HG03521 (cell line): ENCODE results near the gene ST8SIA4.
"Not testable (repeated sequence)": the region's sequence is repeated elsewhere in the genome, so short reads cannot be mapped to it uniquely, and the experiment has no call there.

Source experiments
- ATAC-seq: cut with Tn5 transposase; IDR thresholded peaks from one replicate; pipeline ENCODE4 v1.9.1; 2021; ENCODE audit warnings: mild to moderate bottlenecking, moderate library complexity; ENCODE audit not compliant: unreplicated experiment

ST8SIA4 gene

DNA sequence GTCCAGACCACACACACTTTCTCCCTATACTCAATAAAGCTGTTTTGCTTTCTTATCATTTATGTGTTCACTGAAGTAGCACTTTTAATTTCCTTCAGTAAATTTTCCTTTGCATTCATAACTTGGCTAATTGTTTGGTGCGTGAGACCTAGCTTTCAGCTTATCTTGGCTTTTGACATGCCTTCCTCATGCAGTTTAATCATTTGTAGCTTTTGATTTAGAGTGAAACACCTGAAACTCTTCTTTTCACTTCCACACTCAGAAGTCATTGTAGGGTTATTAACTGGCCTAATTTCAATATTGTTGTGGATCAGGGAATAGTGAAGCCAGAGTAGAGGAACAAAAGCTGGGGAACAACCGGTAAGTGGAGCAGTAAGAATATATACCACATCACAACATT, 114.7 kb downstream of the ST8SIA4 start:
- ATAC-seq = no peak

DNA sequence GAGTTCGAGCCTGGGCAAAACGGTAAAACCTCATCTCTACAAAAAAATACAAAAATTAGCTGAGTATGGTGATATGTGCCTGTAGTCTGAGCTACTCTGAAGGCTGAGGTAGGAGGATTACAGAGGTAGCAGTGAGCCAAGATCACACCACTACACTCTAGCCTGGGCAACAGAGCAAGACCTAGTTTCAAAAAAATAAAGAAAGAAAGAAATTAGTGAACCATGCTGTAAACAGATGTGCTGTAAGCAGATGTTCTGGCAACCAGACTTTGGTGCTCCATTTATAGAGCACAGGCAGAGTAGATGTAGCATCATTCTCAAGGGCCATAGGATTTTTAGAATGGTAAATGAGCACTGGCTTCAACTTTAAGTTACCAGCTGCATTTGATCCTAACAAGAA, 115.4 kb downstream of the ST8SIA4 start:
- peak; percentile 66 for ATAC-seq

DNA sequence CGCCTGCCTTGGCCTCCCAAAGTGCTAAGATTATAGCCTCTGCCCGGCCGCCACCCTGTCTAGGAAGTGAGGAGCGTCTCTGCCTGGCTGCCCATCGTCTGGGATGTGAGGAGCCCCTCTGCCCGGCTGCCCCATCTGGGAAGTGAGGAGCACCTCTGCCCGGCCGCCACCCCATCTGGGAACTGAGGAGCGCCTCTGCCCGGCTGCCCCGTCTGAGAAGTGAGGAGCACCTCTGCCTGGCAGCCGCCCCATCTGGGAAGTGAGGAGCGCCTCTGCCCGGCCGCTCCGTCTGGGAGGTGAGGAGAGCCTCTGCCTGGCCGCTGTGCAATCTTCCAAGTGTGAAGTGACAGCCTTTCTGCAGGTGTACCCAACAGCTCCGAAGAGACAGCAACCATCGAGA, 117.5 kb downstream of the ST8SIA4 start:
- not testable (repeated sequence) for ATAC-seq

DNA sequence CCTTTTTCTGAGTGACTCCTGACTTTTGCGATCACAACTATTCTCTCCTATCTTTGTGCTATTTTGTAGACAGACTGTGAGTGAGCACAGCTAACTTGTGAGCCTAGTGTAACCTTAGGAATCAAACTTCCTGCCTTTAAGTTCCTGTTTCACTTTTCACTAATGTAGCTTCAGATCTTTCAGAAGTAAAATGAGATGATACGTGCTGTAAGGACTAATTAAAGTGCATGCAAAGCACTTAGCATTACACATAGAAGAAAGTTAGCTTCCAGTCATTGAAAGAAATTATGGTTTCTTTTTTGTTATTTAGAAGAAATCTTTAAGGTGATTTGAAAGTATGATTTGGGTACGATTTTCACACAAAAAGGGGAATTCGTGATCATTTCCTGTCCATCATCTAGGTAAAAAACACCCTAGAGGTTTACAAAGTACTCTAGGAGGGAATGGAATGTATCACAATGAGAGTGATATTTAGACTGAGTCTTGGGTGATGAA, 122.7 kb downstream of the ST8SIA4 start:
- peak; percentile 68 for ATAC-seq

DNA sequence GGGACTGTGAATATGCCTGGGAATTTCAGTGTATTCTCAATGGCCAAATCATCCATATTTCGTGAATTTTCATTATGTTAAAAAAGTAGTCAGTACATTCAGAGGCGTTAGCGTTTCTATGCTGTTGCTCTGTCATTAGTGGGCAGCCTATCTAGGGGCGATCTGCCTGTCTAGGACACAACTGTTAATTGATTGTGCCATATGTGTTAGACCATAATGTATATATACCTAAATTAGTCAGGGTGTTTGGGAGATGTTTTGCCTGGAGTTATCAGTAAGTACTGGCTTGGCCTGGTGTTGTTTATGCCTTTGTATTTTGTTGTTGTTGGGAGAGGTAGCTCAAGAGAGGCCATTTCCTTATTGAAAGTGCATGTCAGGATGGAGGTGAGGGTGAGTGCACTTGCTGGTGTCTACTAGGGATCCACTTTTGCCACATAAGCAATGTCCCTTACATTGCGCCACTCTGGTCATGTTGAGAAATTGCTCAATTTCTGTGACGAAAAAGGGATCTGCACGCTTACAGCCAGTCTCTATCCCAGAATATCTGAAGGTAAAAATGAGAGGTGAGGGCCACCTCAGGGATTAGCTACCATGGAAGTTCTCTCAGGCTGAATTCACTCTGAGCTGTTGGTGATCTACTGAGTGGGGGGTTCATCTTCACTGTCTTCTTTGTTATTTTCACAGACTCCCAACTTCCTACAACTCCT, 123.3 kb downstream of the ST8SIA4 start:
- ATAC-seq = peak; percentile 27

DNA sequence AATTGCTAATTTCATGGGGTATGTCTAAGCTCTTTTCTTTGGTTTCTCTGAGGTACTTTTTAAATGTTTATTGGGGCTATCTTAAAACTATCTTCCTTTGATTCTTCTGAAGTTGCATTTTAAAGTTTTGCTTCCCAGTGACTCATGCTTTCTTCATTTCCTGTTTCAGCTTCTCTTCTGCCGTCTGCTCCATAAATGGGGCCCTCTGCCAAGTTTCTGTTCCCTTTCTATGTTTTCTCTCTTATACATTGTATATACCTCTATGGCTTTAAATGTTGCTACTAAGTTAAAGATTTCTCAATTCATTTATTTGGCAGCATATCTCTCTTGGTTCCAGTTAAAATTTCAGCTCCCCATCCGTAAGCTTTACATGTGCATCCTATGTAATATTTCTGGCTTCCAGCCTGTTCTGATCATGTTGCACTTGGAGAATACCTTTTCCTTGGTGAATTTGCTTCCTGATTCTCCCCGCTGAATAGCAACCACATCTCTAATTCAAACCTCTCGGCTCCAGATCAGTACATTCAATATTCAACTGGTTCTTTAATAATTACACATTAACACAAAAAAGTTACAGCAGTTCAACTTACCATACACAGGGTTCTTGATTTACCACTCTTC, 125.3 kb downstream of the ST8SIA4 start:
- peak; percentile 65 for ATAC-seq

DNA sequence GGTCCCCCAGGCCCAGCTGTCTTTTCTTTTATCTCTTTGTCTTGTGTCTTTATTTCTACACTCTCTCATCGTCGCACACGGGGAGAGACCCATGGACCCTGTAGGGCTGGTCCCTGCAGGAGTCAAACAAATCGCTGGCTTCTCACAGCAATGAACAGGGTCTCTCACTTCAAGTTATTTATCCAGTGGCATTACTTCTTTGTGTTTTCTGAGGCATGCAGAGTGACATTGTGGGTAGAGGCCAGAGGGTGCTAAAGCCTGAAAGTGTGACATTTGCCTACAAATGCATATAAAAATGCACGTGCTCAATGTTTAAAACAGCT, 127.6 kb downstream of the ST8SIA4 start:
- ATAC-seq = no peak

DNA sequence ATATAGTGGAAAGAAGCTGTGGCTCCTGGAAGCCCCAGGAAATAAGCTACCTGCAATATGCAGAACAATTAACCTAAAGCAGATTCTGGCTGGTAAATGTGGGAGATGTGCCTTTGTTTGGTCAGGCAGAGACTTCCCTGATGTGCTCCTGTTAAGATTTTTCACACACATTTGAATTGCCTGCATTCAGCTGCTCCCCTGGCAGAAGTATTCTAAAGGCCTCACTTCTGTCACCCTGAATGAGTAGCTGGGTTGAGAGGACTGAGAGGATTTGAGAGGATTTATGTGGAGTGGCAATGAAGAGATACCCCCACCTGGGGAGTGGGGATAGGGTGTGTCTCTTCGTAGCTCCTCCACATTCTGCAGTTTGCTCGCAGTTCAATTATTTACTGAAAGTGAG, 130.5 kb downstream of the ST8SIA4 start:
- no peak for ATAC-seq

DNA sequence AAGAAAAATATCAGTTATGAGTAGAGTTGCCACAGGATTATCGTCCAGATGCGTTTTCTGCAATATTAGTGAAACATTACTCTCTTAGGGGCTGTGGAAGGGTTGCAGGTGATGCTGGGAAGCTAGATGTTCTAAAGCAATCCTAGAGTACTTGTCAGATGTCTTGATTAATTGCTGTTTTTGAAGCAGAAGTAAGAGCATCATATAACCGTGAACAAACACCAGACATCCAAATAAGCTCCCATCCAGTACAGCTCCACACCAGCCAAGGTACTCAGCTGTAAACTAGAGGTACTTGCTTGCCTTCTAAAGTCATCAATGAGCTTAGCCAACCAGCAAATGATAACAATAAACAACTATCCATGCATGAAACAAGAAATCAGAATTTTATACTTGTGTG, 131.1 kb downstream of the ST8SIA4 start:
- ATAC-seq = no peak

DNA sequence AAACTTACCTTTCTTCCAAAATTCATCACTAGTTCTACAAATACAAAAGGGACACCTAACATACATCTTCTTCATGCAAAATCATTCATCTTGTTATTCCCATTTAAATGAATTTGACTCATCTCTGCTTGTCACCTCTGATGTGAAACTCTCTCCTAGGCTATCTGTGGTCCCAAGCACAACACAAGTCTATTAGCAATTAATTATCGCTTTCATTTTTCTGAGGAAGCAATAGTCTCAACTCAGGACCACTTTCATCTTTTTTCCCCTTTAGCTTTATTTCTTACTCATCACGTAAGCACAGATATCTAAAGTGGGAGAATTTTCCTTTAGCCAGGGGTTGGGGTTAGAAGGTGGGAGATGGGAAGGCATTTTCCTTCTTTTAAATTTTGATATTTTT, 131.9 kb downstream of the ST8SIA4 start:
- ATAC-seq = no peak

DNA sequence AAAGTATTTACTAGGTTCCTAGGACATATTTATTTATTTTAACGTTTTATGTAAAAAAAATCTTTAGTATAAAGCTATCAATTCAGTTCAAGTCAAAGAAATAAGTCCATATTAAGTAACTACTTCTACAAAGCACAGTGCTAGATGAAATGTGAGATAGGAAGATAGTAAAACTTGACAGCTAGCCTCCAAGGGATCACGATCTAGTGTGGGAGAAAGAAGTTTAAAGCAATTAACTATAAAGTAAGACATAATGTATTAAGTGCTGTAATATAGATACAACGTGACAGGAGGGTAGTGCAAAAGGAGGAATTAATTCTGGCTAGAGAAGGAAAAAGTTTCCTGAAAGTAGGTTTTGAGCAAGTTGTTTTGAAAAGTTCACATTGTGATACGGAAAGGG, 134.9 kb downstream of the ST8SIA4 start:
- ATAC-seq = no peak

DNA sequence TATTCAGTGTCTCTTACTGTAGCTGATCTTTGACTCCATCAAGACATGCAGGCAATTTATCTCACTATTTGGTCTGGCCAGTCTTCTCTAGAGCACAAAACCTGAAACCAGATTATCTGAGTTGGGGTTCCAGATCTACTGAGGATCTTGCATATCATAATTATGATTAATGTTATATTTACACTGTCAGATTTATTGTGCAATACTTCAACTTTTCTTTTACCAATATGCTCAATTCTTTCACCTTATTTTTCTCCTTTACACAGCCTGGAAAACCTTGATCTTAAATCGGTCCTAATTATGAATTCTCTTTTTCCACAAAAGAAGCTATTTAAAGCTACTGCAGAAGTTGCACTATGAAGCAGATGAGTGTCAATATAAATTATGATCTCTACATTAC, 140.1 kb downstream of the ST8SIA4 start:
- ATAC-seq = no peak

DNA sequence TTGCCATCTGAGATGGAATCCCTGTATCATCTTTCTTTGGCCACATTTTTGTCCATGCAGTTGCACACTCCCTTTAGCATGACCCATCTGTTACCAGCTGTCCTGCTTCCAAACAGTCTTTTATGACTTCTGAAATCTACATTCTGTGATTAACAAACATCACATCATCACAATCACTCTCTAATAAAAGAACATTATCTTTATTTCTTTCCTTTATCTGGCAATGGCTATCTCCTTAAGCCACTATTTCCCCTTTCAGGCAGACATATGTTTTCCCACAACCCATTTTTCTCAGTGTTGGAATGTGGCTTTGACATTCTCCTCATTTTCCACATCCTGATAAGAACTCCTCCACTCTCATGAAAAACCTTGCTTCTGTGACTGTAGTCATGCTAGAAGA, 141.0 kb downstream of the ST8SIA4 start:
- no peak for ATAC-seq

DNA sequence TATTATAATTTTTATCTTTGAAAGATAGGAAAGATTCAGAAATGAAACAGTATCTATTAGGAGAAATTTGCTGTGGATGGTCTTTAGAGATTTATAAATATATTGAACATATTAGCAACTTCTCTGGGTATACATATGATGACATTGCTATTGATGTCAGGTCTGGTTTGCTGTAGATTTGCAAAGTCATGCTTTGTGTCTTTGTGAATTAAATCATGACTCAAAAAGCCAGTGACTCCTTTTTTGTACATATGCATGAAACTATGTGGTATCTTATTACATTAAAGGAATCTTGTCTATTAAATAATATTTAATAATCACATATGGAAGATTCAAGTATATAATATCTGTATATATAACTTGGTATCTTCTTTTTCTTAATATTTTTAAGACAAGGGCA, 141.9 kb downstream of the ST8SIA4 start:
- ATAC-seq = no peak

DNA sequence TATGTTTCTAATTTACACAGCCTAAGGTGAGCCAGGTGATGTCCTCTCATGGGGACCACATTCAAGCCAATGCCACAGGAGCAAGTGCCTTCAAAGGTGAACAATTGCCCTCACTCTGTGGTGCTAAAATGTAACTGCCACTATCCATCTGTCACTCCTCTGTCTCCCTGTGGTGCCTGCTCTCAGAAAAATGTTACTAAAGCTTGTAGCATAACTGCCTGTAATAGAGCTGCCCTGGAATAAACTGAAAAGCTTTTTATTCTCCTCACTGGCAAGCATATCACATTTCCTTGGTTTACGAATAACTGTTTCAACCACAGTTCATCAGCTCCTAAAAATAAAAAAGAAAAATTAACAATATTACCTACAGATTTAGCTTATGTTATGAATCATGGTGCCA, 142.4 kb downstream of the ST8SIA4 start:
- no peak for ATAC-seq

DNA sequence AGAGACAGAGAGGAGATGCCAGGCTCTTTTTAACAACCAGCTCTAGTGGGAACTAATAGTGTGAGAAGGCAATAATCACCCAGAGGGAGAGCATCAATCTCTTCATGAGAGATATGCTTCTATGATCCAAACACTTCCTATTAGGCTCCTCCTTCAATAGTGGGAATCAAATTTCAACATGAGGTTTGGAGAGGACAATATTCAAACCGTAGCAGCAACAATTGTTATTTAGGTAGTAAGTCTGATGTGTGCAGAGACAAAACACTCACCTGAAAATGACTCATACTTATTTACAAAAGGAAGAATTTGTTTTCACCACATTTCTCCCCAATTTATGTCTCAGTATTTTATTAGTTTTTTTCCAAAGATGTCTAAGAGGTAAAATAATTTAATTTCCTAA, 144.3 kb downstream of the ST8SIA4 start:
- ATAC-seq = no peak

DNA sequence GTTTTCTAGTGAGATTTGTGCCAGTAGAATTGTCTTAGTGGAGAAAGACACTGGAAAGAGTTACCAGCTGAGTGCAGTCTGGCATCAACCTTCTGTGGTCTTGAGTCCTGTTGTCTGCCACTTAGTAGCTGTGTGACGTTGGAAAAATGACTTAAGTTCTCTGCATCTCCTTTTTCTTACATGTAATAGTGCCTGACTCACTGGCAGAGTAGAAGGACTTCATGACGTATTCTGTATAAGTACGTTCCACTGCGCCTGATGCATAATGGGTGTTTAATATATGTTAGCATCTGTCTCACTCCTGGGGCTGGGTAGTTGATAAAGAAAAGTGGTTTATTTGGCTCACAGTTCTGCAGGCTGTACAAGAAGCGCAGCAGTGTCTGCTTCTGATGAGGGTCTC, 144.8 kb downstream of the ST8SIA4 start:
- no peak for ATAC-seq

DNA sequence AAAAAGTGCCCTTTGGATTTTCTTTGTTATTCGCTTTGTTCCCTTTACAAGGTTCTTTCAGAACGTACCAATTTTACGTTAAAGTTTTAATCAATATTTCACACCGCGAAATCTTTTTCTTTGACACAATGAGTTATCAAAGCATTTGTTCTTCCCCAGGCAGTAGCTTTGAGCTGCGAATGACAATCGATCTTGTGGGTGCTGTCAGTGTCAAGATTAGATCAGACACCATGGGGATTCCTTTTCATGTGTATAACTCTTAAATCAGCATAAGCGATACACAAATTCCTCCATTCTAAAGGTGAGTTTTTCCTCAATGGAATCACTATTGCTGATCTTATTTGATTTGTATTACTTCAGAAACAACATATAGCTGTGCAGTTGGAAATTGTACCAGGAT, 145.5 kb downstream of the ST8SIA4 start:
- ATAC-seq = no peak
